ENCODE measurements around the gene ATP2C1. TPM values are rescaled to one million over a fixed set of nuclear protein-coding genes. Genes with fewer than 3 reads are reported as not detected.
"Not testable (repeated sequence)": the region's sequence is repeated elsewhere in the genome, so short reads cannot be mapped to it uniquely, and the experiment has no call there.

Gene ATP2C1
- total RNA-seq, 6 experiments from 2014 or later = 101 to 124 (median 112) TPM

DNA sequence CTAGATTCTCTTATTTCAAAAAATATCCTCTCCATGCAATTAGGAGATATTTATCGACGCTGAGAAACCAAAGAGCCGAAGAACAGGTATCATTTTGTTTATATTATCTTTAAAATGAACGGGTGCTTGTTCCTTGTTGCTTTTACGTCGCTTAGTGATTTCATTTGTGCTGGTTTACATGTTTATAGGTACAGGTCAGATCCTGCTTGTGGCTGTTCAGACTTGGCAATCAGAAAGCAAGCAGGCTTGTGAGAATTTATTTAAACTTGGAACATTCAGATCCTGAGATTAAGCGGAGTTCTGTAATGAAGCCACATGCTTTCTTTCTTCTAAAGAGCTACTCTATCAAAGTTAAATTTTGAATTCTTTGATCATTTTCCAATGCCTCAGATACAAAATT lies 43.0 kb upstream of the ATP2C1 start:
- Mint-ChIP-seq H3K9me3 (no peaks in the 10 kb centered on the region), H3K36me3 (ENCODE audit: low read depth) (no peaks in the 10 kb centered on the region), H3K4me3 (no peak overlapping the region), H3K27me3 (ENCODE audit: insufficient read depth) (peaks cover 7% of the 10 kb centered on the region), H3K27ac (no peak overlapping the region), H3K4me1 (ENCODE audit: low read depth) (peaks cover 13% of the 10 kb centered on the region; the same call in 1 of the 2 replicates)
- no peak for DNase-seq
- TF ChIP-seq, protein P1, sequence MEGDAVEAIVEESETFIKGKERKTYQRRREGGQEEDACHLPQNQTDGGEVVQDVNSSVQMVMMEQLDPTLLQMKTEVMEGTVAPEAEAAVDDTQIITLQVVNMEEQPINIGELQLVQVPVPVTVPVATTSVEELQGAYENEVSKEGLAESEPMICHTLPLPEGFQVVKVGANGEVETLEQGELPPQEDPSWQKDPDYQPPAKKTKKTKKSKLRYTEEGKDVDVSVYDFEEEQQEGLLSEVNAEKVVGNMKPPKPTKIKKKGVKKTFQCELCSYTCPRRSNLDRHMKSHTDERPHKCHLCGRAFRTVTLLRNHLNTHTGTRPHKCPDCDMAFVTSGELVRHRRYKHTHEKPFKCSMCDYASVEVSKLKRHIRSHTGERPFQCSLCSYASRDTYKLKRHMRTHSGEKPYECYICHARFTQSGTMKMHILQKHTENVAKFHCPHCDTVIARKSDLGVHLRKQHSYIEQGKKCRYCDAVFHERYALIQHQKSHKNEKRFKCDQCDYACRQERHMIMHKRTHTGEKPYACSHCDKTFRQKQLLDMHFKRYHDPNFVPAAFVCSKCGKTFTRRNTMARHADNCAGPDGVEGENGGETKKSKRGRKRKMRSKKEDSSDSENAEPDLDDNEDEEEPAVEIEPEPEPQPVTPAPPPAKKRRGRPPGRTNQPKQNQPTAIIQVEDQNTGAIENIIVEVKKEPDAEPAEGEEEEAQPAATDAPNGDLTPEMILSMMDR (IDR thresholded peaks at IDR 0.05) = no peak

DNA sequence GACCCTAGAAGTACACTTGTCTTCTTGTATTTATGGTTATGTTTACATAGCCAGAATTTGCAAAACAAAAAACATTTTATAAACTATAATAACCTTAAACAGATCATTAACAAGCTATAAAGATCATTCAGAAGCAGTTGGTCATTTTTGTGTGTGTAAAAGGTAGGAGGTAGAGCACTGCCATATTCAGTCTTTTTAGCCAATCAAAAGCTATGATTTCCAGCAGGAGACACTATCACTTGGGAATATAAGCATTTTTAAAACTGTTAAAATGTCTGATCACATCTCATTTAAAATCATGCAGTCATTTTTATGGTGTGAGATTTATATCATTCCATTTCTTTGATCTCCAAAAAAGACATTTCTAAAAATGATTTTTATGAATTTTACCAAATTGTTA lies 42.6 kb upstream of the ATP2C1 start:
- H3K9me3 Mint-ChIP-seq = no peaks in the 10 kb centered on the region
- DNase-seq = no peak
- no peak overlapping the region for H3K27ac Mint-ChIP-seq
- peaks cover 7% of the 10 kb centered on the region for H3K27me3 Mint-ChIP-seq (ENCODE audit: insufficient read depth)
- no peaks in the 10 kb centered on the region for H3K36me3 Mint-ChIP-seq (ENCODE audit: low read depth)
- no peak overlapping the region for H3K4me3 Mint-ChIP-seq
- H3K4me1 Mint-ChIP-seq (ENCODE audit: low read depth) = peaks cover 13% of the 10 kb centered on the region; the same call in 1 of the 2 replicates
- TF ChIP-seq, protein P1 (IDR thresholded peaks at IDR 0.05) = no peak

DNA sequence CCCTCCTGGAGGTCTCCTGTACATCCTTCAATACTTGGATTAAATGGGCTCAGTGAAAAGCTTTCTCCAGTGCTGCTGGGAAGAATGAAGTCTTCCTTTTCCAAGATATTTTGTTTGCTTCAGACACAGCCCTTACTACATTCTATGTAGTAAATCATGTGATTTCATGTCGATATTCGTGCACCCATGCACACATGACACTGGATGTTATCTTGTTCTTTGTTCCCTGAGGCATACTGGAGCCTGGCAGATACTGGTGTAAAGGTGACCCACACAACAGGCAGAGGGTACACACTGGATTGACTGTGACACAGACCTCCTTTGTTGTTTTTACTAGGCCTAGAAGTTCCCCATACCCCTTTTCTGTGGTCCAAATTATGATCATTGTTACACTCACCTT lies 40.3 kb upstream of the ATP2C1 start:
- TF ChIP-seq, protein P1 (IDR thresholded peaks at IDR 0.05) = no peak
- Mint-ChIP-seq H3K27me3 (ENCODE audit: insufficient read depth) (peaks cover 7% of the 10 kb centered on the region), H3K9me3 (no peaks in the 10 kb centered on the region)

DNA sequence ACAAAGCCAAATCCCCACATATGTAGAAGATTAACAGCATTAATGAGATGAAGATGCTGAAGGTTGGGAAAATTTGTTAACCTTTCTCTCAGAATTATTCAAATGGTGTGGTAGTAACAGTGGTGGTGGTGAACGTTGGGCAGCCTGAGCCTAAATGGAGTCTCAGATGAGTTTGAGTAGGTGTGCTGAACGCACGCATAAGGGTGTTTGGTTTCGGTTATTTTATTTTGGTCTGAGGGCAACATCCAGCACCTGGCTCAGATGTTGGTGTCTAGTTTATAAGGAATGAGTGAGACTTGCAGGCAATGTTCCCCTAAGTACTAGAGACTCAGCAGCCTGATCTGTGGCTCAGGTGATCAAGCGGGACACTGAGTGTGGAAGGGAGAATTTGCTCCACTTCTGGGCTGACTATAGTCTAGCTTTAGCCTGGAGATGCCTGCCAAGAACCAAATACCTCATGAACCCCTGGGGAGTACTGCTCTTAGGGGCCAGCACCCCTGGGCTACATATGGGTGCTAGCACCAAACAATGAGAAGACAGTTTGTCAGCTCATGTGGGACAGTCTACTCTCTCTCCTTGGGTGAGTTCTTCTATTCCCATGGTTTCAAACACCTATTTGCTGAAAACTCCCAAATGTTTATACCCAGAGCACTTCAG lies 39.5 kb upstream of the ATP2C1 start:
- Mint-ChIP-seq H3K27ac (no peak overlapping the region), H3K9me3 (no peaks in the 10 kb centered on the region), H3K27me3 (ENCODE audit: insufficient read depth) (peaks cover 8% of the 10 kb centered on the region), H3K4me1 (ENCODE audit: low read depth) (peaks cover 13% of the 10 kb centered on the region; the same call in 1 of the 2 replicates), H3K4me3 (no peak overlapping the region), H3K36me3 (ENCODE audit: low read depth) (no peaks in the 10 kb centered on the region)
- DNase-seq = no peak
- TF ChIP-seq, protein P1 (IDR thresholded peaks at IDR 0.05) = no peak

More for the DNA sequence above, 40.3 kb upstream of the ATP2C1 start:
- H3K4me3 Mint-ChIP-seq = no peak overlapping the region
- peaks cover 13% of the 10 kb centered on the region; the same call in 1 of the 2 replicates for H3K4me1 Mint-ChIP-seq (ENCODE audit: low read depth)
- no peaks in the 10 kb centered on the region for H3K36me3 Mint-ChIP-seq (ENCODE audit: low read depth)
- H3K27ac Mint-ChIP-seq = no peak overlapping the region
- DNase-seq = no peak

DNA sequence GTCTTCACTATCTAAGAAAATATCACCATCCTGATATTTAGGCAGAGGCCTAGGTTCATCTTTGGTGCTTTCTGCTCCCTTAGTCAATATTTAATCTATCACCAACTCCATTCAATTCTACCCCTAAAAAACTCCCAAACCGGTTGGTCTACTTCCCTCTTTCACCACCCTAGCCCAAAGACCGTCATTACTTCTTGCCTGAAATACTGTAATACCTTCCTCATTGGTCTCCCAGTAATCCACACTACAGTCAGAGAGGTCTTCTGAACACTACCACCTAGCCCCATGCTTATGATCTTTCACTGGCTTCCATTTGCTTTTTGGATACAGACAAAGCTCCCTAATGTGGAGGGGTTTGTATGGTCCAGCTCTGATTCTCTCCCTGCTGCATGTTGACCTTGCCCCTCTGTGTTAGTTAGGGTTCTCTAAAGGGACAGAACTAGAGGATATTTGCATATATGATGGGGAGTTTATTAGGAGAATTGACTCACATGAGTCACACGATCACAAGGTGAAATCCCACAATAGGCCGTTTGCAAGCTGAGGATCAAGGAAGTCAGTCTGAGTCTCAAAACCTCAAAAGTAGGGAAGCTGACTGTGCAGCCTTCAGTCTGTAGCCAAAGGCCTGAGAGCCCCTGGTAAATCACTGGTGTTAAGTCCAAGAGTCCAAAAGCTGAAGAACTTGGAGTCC lies 36.4 kb upstream of the ATP2C1 start:
- Mint-ChIP-seq H3K27me3 (ENCODE audit: insufficient read depth) (peaks cover 9% of the 10 kb centered on the region; the same call in 1 of the 2 replicates), H3K36me3 (ENCODE audit: low read depth) (no peaks in the 10 kb centered on the region), H3K4me3 (no peak overlapping the region), H3K27ac (no peak overlapping the region), H3K4me1 (ENCODE audit: low read depth) (no peaks in the 10 kb centered on the region), H3K9me3 (no peaks in the 10 kb centered on the region)
- DNase-seq = no peak
- TF ChIP-seq, protein P1 (IDR thresholded peaks at IDR 0.05) = no peak

DNA sequence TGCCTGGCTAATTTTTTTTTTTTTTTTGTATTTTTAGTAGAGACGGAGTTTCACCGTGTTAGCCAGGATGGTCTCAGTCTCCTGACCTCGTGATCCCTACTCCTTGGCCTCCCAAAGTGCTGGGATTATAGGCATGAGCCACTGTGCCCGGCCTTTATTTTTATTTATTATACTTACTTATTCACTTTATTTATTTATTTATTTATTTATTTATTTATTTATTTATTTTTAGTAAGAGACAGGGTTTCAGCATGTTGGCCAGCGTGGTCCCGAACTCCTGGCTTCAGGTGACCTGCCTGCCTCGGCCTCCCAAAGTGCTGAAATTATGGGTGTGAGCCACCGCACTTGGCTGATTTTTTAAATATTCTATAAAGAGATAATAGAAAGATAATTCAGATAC lies 31.8 kb upstream of the ATP2C1 start:
- H3K36me3 Mint-ChIP-seq (ENCODE audit: low read depth); H3K27me3 Mint-ChIP-seq (ENCODE audit: insufficient read depth); H3K27ac Mint-ChIP-seq; H3K4me1 Mint-ChIP-seq (ENCODE audit: low read depth); DNase-seq; H3K9me3 Mint-ChIP-seq; H3K4me3 Mint-ChIP-seq: not testable (repeated sequence)
